ENCODE results near the gene TANGO6. TPM values are rescaled to one million over a fixed set of nuclear protein-coding genes. Genes with fewer than 3 reads are reported as not detected.

TANGO6 gene
- total and polyA plus RNA-seq, 9 donors: 4.7 to 27.8 (median 15.5) TPM

GRCh38 chr16:69017036-69017783 is 173.9 kb downstream of the TANGO6 start:
- Histone ChIP-seq H3K36me3 (no peaks in the 10 kb centered on the region), H3K4me1 (ENCODE audit: insufficient read depth) (no peaks in the 10 kb centered on the region), H3K9me3 (no peaks in the 10 kb centered on the region), H3K4me3 (no peak overlapping the region), H3K27ac (no peak overlapping the region), H3K27me3 (no peaks in the 10 kb centered on the region)
- intact Hi-C loops (cut with DNase I): no loop called here
- no peak for TF ChIP-seq POLR2A (IDR thresholded peaks at IDR 0.05)
- no peak for TF ChIP-seq CTCF (IDR thresholded peaks at IDR 0.05)
- no peak for TF ChIP-seq EP300 (IDR thresholded peaks at IDR 0.05)
- WGBS, 3 donors: 64 to 70% (median 66%) methylated on average over 2 of the region's 2 CpGs
- DNase-seq: no peak

GRCh38 chr16:69019811-69020210 is 176.5 kb downstream of the TANGO6 start:
- intact Hi-C loops (cut with DNase I): no loop called here

GRCh38 chr16:69029121-69029520 is 185.8 kb downstream of the TANGO6 start:
- no peaks in the 10 kb centered on the region for H3K27me3 ChIP-seq
- intact Hi-C loops (cut with DNase I): no loop called here
- H3K9me3 ChIP-seq: no peaks in the 10 kb centered on the region
- no peaks in the 10 kb centered on the region for H3K4me1 ChIP-seq (ENCODE audit: insufficient read depth)
- 96 to 98% (median 97%) methylated on average over 2 of the region's 2 CpGs for WGBS, 3 donors
- no peak overlapping the region for H3K4me3 ChIP-seq
- DNase-seq: no peak
- no peak overlapping the region for H3K27ac ChIP-seq
- TF ChIP-seq CTCF (IDR thresholded peaks at IDR 0.05): no peak
- TF ChIP-seq POLR2A (IDR thresholded peaks at IDR 0.05): no peak
- TF ChIP-seq EP300 (IDR thresholded peaks at IDR 0.05): no peak
- H3K36me3 ChIP-seq: no peaks in the 10 kb centered on the region

More at GRCh38 chr16:69019811-69020210, 176.5 kb downstream of the TANGO6 start:
- Histone ChIP-seq H3K4me3 (no peak overlapping the region), H3K27ac (no peak overlapping the region), H3K27me3 (no peaks in the 10 kb centered on the region), H3K36me3 (no peaks in the 10 kb centered on the region), H3K4me1 (ENCODE audit: insufficient read depth) (no peaks in the 10 kb centered on the region), H3K9me3 (no peaks in the 10 kb centered on the region)
- 97 to 100% (median 100%) methylated on average over 1 of the region's 1 CpG for WGBS, 3 donors
- TF ChIP-seq POLR2A (IDR thresholded peaks at IDR 0.05): no peak
- TF ChIP-seq EP300 (IDR thresholded peaks at IDR 0.05): no peak
- TF ChIP-seq CTCF (IDR thresholded peaks at IDR 0.05): no peak
- DNase-seq: no peak

- H3K4me1 ChIP-seq (ENCODE audit: insufficient read depth): no peaks in the 10 kb centered on the region
- no peak overlapping the region for H3K27ac ChIP-seq
- H3K9me3 ChIP-seq: no peaks in the 10 kb centered on the region
- no peaks in the 10 kb centered on the region for H3K36me3 ChIP-seq
- H3K27me3 ChIP-seq: no peaks in the 10 kb centered on the region
- no peak for TF ChIP-seq POLR2A (IDR thresholded peaks at IDR 0.05)
- TF ChIP-seq EP300 (IDR thresholded peaks at IDR 0.05): no peak
- no peak for TF ChIP-seq CTCF (IDR thresholded peaks at IDR 0.05)
- WGBS, 3 donors: 92 to 96% (median 93%) methylated on average over 8 of the region's 8 CpGs
- intact Hi-C loops (cut with DNase I): no loop called here
- DNase-seq: no peak
- H3K4me3 ChIP-seq: no peak overlapping the region
Measured at GRCh38 chr16:69031877-69032301, 188.6 kb downstream of the TANGO6 start.

All from ovary (tissue), 9 donors.